GM10248 (cell line): ENCODE results near the gene TMEM117.

Experiments
- CTCF ChIA-PET: fragments of 300-600 bp; sonication (Branson Sonifier 250); formaldehyde crosslinking; extraction: SDS; loops from one replicate; lab custom pipeline; 2021; ENCODE audit warnings: antibody characterized with exemption; lab: Yijun Ruan, JAX
- POLR2A ChIA-PET: fragments of 350-650 bp; sonication (Branson Sonifier 250); formaldehyde crosslinking; extraction: SDS; loops from one replicate; lab custom pipeline; 2020; ENCODE audit warnings: antibody characterized with exemption; lab: Yijun Ruan, JAX
- DNase-seq: peaks from one replicate; pipeline ENCODE4 v3.0.0; 2012; ENCODE audit errors: extremely low spot score
- TF ChIP-seq, protein P1 (sequence below): IDR thresholded peaks from 2 replicates; pipeline ENCODE4 v1.5.1; 2012; ENCODE audit warnings: mild to moderate bottlenecking, low read depth; ENCODE audit errors: extremely low read depth, missing control alignments, control extremely low read depth

Gene TMEM117

DNA sequence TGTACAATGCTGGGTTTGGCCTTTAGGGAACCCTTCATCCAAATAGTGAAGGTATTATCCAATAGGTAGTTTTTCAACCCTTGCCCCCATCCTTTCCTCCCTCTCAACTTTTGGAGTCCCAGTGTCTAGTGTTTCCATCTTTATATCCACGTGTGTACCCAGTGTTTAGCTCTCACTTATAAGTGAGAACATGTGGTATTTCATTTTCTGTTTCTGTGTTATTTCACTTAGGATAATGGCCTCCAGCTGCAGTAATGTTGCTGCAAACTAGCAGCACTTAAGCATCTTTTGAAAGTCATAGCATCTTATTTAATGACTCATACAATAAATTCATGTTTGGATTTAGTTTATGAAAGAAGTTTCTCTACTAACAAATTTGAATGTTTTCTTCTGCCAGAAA is 597.8 kb downstream of the TMEM117 start:
- TF ChIP-seq, protein P1, sequence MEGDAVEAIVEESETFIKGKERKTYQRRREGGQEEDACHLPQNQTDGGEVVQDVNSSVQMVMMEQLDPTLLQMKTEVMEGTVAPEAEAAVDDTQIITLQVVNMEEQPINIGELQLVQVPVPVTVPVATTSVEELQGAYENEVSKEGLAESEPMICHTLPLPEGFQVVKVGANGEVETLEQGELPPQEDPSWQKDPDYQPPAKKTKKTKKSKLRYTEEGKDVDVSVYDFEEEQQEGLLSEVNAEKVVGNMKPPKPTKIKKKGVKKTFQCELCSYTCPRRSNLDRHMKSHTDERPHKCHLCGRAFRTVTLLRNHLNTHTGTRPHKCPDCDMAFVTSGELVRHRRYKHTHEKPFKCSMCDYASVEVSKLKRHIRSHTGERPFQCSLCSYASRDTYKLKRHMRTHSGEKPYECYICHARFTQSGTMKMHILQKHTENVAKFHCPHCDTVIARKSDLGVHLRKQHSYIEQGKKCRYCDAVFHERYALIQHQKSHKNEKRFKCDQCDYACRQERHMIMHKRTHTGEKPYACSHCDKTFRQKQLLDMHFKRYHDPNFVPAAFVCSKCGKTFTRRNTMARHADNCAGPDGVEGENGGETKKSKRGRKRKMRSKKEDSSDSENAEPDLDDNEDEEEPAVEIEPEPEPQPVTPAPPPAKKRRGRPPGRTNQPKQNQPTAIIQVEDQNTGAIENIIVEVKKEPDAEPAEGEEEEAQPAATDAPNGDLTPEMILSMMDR = no peak
- ChIA-PET CTCF (interaction anchor here (1.6 kb wide), 1 partner anchor 14 kb away, joined by 3 read pairs; no protein-coding TSS in a partner anchor), POLR2A (no interaction called here)
- no peak for DNase-seq

DNA sequence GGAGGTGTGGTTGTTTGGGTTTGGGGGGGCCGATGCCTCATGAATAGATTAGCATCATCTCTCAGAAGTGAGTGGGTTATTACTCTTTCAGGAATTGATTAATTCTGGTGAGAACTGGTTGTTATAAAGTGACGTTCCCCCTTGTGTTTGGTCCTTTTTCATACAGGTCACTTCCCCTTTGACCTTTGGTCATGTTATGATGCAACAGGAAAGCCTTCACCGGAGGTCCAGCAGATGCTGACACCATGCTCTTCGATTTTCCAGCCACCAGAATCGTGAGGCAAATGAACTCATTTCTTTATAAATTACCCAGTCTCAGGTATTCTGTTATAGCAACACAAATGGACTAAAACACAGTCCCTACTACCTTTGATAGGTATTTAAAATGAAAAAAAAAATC is 600.9 kb downstream of the TMEM117 start:
- ChIA-PET POLR2A (no interaction called here), CTCF (no interaction called here)
- TF ChIP-seq, protein P1 = no peak
- DNase-seq = no peak
